Fibroblast of lung (primary cell): ENCODE measurements around the gene ANAPC16.

Experiments
- CTCF ChIP-seq, 2 donors: IDR thresholded peaks in 1 of 2; conservative IDR thresholded peaks in 1 of 2; 1 replicate in 1 of 2; 2 replicates in 1 of 2; pipeline ENCODE4 v1.5.1; 2011 to 2012; ENCODE audit warnings: low read length in 2 of 2, control low read depth in 1 of 2, inconsistent platforms in 1 of 2, low read depth in 1 of 2, mild to moderate bottlenecking in 1 of 2
- EZH2 ChIP-seq: IDR thresholded peaks from 2 replicates; pipeline ENCODE4 v1.5.1; 2012; ENCODE audit warnings: low read length, control low read depth, mild to moderate bottlenecking; ENCODE audit errors: missing control alignments

- TF ChIP-seq CTCF (conservative IDR thresholded peaks at IDR 0.05 in 1 of 2, IDR thresholded peaks at IDR 0.05 in 1 of 2; ENCODE audit: low read depth in 1 of 2, low read length in 2 of 2) (no peak), EZH2 (no peak)
These were observed 42.8 kb downstream of the ANAPC16 start for GRCh38 chr10:72258617-72259016.
